ENCODE data around the gene AIG1.
"Not testable (repeated sequence)": the region's sequence is repeated elsewhere in the genome, so short reads cannot be mapped to it uniquely, and the experiment has no call there.

The AIG1 gene

GRCh38 chr6:143336446-143337152, 275.9 kb downstream of the AIG1 start:
- no peak overlapping the region for H3K4me3 ChIP-seq (ENCODE audit: low read depth, low read length)
- TF ChIP-seq, protein P1, sequence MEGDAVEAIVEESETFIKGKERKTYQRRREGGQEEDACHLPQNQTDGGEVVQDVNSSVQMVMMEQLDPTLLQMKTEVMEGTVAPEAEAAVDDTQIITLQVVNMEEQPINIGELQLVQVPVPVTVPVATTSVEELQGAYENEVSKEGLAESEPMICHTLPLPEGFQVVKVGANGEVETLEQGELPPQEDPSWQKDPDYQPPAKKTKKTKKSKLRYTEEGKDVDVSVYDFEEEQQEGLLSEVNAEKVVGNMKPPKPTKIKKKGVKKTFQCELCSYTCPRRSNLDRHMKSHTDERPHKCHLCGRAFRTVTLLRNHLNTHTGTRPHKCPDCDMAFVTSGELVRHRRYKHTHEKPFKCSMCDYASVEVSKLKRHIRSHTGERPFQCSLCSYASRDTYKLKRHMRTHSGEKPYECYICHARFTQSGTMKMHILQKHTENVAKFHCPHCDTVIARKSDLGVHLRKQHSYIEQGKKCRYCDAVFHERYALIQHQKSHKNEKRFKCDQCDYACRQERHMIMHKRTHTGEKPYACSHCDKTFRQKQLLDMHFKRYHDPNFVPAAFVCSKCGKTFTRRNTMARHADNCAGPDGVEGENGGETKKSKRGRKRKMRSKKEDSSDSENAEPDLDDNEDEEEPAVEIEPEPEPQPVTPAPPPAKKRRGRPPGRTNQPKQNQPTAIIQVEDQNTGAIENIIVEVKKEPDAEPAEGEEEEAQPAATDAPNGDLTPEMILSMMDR (IDR thresholded peaks at IDR 0.05; ENCODE audit: low read depth, low read length) = no peak

- TF ChIP-seq, protein P1 (IDR thresholded peaks at IDR 0.05; ENCODE audit: low read depth, low read length) = peak; percentile 62
- no peak overlapping the region for H3K4me3 ChIP-seq (ENCODE audit: low read depth, low read length)
Measured at GRCh38 chr6:143337201-143337949, 276.7 kb downstream of the AIG1 start.

DNA sequence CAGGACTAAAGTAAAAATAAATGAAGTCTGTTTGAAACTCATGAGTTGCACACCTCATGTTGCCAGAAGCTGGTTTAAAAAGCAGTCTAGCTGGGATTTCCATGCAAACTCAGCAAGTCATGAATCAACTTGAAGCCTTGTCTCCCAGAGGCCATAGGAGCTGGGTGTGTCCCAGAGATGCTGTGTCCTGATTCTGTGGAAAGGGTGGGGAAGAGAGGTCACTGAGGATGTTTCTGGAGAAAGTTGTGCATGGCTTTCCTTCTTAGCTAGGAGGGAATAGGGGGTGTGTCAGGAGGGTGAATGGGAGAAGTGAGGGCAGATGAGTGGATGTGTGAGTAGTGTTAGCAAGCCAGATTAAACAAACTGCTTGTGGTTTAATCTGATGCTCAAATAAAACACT, 278.5 kb downstream of the AIG1 start:
- no peak overlapping the region for H3K4me3 ChIP-seq (ENCODE audit: low read depth, low read length)
- TF ChIP-seq, protein P1 (IDR thresholded peaks at IDR 0.05; ENCODE audit: low read depth, low read length) = no peak

DNA sequence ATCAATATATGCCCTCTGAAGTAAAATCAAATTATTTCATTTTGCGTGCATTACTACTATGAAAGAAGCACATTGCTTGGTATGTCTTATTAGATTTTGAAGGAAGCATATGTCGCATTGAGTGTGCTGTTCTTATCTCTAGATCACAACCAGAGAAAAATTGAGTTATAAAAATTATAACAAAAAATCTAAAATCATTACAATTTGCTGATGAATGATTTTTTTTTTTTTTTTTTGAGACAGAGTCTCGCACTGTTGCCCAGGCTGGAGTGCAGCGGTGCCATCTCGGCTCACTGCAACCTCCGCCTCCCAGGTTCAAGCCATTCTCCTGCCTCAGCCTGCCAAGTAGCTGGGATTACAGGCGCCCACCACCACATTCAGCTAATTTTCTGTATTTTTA, 284.8 kb downstream of the AIG1 start:
- not testable (repeated sequence) for H3K4me3 ChIP-seq (ENCODE audit: low read depth, low read length)

- TF ChIP-seq, protein P1 (IDR thresholded peaks at IDR 0.05; ENCODE audit: low read depth, low read length) = no peak
Measured at GRCh38 chr6:143346004-143346403, 285.3 kb downstream of the AIG1 start.

GRCh38 chr6:143348531-143348930, 287.8 kb downstream of the AIG1 start:
- H3K4me3 ChIP-seq (ENCODE audit: low read depth, low read length) = no peak overlapping the region
- TF ChIP-seq, protein P1 (IDR thresholded peaks at IDR 0.05; ENCODE audit: low read depth, low read length) = no peak

More at GRCh38 chr6:143346004-143346403, 285.3 kb downstream of the AIG1 start:
- H3K4me3 ChIP-seq (ENCODE audit: low read depth, low read length) = no peak overlapping the region

DNA sequence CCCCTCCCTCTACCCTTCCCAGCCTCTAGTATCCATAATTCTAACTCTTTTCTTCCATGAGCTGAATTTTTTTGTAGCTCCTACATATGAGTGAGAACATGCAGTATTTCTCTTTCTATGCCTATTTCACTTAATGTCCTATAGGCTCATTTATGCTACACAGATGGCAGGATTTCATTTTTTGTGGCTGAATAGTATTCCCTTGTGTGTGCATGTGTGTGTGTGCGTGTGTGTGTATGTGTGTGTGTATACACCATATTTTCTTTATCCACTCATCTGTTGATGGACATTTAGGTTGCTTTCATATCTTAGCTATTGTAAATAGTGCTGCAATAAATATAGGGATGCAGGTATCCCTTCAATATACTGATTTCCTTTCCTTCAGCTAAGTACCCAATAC, 288.8 kb downstream of the AIG1 start:
- H3K4me3 ChIP-seq (ENCODE audit: low read depth, low read length) = no peak overlapping the region
- TF ChIP-seq, protein P1 (IDR thresholded peaks at IDR 0.05; ENCODE audit: low read depth, low read length) = no peak
